Trophoblast cell (in vitro differentiated cells and primary cell): ENCODE results near the gene SLCO2A1.
A peak's percentile ranks its signal among the peaks of the same experiment; 100 is the strongest.

Experiments
- DNase-seq, 2 donors: peaks; one replicate each; pipeline ENCODE4 v3.0.0-alpha.2; 2016
- H2AFZ ChIP-seq: 2 replicates; pipeline ENCODE4 v1.6.1; 2013; ENCODE audit warnings: low read length, moderate library complexity, mild to moderate bottlenecking; ENCODE audit not compliant: insufficient read depth, poor library complexity
- H2AK5ac ChIP-seq: 2 replicates; pipeline ENCODE4 v1.6.1; 2013; ENCODE audit warnings: mild to moderate bottlenecking, low read length
- H2BK120ac ChIP-seq: 2 replicates; pipeline ENCODE4 v1.6.1; 2013; ENCODE audit warnings: low read length, mild to moderate bottlenecking, moderate library complexity; ENCODE audit not compliant: insufficient read depth, poor library complexity
- H2BK12ac ChIP-seq: 2 replicates; pipeline ENCODE4 v1.6.1; 2013; ENCODE audit warnings: mild to moderate bottlenecking, low read length, moderate library complexity
- H2BK5ac ChIP-seq: 2 replicates; pipeline ENCODE4 v1.6.1; 2013; ENCODE audit warnings: low read length, low read depth, moderate library complexity, mild to moderate bottlenecking; ENCODE audit not compliant: poor library complexity
- H3K14ac ChIP-seq: 2 replicates; pipeline ENCODE4 v1.6.1; 2013; ENCODE audit warnings: mild to moderate bottlenecking, low read length
- H3K18ac ChIP-seq: 2 replicates; pipeline ENCODE4 v1.6.1; 2013; ENCODE audit warnings: mild to moderate bottlenecking, low read length
- H3K23ac ChIP-seq: 2 replicates; pipeline ENCODE4 v1.6.1; 2013; ENCODE audit warnings: low read length
- H3K27ac ChIP-seq: 2 replicates; pipeline ENCODE4 v1.5.1; 2013; ENCODE audit warnings: low read depth, mild to moderate bottlenecking, inconsistent platforms, low read length, moderate library complexity
- H3K27me3 ChIP-seq: 2 replicates; pipeline ENCODE4 v1.6.1; 2013; ENCODE audit warnings: inconsistent platforms, mild to moderate bottlenecking, low read length, moderate library complexity; ENCODE audit not compliant: insufficient read depth
- H3K36me3 ChIP-seq, 2 experiments: 1 replicate in 1 of 2; 2 replicates in 1 of 2; pipeline ENCODE4 v1.6.1; 2013; ENCODE audit warnings: low read length in 2 of 2, mild to moderate bottlenecking in 2 of 2, moderate library complexity in 1 of 2; ENCODE audit not compliant: insufficient read depth in 2 of 2, control insufficient read depth in 1 of 2
- H3K4ac ChIP-seq: 2 replicates; pipeline ENCODE4 v1.6.1; 2013; ENCODE audit warnings: low read depth, mild to moderate bottlenecking, low read length, moderate library complexity
- H3K4me1 ChIP-seq, 2 experiments: 1 replicate in 1 of 2; 2 replicates in 1 of 2; pipeline ENCODE4 v1.6.1; 2013; ENCODE audit warnings: low read length in 2 of 2, mild to moderate bottlenecking in 2 of 2, moderate library complexity in 1 of 2; ENCODE audit not compliant: insufficient read depth in 2 of 2, control insufficient read depth in 1 of 2
- H3K4me2 ChIP-seq: 2 replicates; pipeline ENCODE4 v1.6.1; 2013; ENCODE audit warnings: inconsistent platforms, mild to moderate bottlenecking, low read length, moderate library complexity
- H3K4me3 ChIP-seq: 2 replicates; pipeline ENCODE4 v1.5.1; 2013; ENCODE audit warnings: mild to moderate bottlenecking, low read depth, low read length, inconsistent platforms
- H3K79me1 ChIP-seq: one replicate; pipeline ENCODE4 v1.6.1; 2013; ENCODE audit warnings: low read length
- H3K79me2 ChIP-seq: 2 replicates; pipeline ENCODE4 v1.6.1; 2013; ENCODE audit warnings: low read length, mild to moderate bottlenecking; ENCODE audit not compliant: control insufficient read depth, insufficient read depth, poor library complexity
- H3K9ac ChIP-seq: 2 replicates; pipeline ENCODE4 v1.6.1; 2013; ENCODE audit warnings: mild to moderate bottlenecking, low read length
- H3K9me3 ChIP-seq: 2 replicates; pipeline ENCODE4 v1.6.1; 2013; ENCODE audit warnings: low read depth, mild to moderate bottlenecking, control low read depth, inconsistent platforms, low read length; ENCODE audit not compliant: insufficient read depth
- H4K12ac ChIP-seq: 2 replicates; pipeline ENCODE4 v1.6.1; 2013; ENCODE audit warnings: low read depth, mild to moderate bottlenecking, low read length, moderate library complexity
- H4K8ac ChIP-seq: 2 replicates; pipeline ENCODE4 v1.6.1; 2013; ENCODE audit warnings: low read depth, mild to moderate bottlenecking, low read length, moderate library complexity
- H4K91ac ChIP-seq: one replicate; pipeline ENCODE4 v1.6.1; 2013; ENCODE audit warnings: low read depth, mild to moderate bottlenecking, low read length, moderate library complexity
- WGBS: extraction: QIAGEN DNeasy Blood & Tissue Kit; methylation state at CpG from one replicate; pipeline ENCODE4 v1.1.7; 2013; ENCODE audit warnings: missing lambda C conversion rate; ENCODE audit not compliant: insufficient read length, insufficient coverage; ENCODE audit errors: extremely low coverage; 5-methylcytosine and 5-hydroxymethylcytosine counted together

Gene SLCO2A1

GRCh38 chr3:134068429-134068828 is 38.7 kb upstream of the SLCO2A1 start:
- H2AK5ac ChIP-seq, result no peak overlapping the region
- no peak overlapping the region for H3K9ac ChIP-seq
- H3K14ac ChIP-seq, result no peak overlapping the region
- no peak for DNase-seq
- no peaks in the 10 kb centered on the region for H3K27me3 ChIP-seq
- WGBS, result no CpG with 5 or more reads among the region's 7 CpGs
- peak overlapping the region; percentile 3 for H2BK12ac ChIP-seq
- no peak overlapping the region for H3K4me2 ChIP-seq
- no peak overlapping the region for H3K27ac ChIP-seq
- H3K79me1 ChIP-seq, result peaks cover 10% of the 10 kb centered on the region
- no peak overlapping the region for H3K4me3 ChIP-seq
- no peaks in the 10 kb centered on the region for H3K36me3 ChIP-seq
- no peaks in the 10 kb centered on the region for H3K79me2 ChIP-seq
- no peak overlapping the region for H4K12ac ChIP-seq
- H2BK5ac ChIP-seq, result no peak overlapping the region
- no peak overlapping the region for H4K91ac ChIP-seq
- H3K9me3 ChIP-seq, result peaks cover 2% of the 10 kb centered on the region
- H2BK120ac ChIP-seq, result no peak overlapping the region
- H3K4ac ChIP-seq, result no peak overlapping the region
- no peak overlapping the region for H3K18ac ChIP-seq
- no peak overlapping the region for H4K8ac ChIP-seq
- H2AFZ ChIP-seq, result no peak overlapping the region
- H3K23ac ChIP-seq, result no peak overlapping the region
- H3K4me1 ChIP-seq, result peaks cover 23 to 31% of the 10 kb centered on the region in 2 experiments

GRCh38 chr3:134067531-134068161 is 37.9 kb upstream of the SLCO2A1 start:
- no peak overlapping the region for H3K4me3 ChIP-seq
- H3K27ac ChIP-seq, result no peak overlapping the region
- H2AFZ ChIP-seq, result no peak overlapping the region
- H3K9me3 ChIP-seq, result no peaks in the 10 kb centered on the region
- H3K18ac ChIP-seq, result no peak overlapping the region
- H3K23ac ChIP-seq, result no peak overlapping the region
- peaks cover 23 to 31% of the 10 kb centered on the region in 2 experiments for H3K4me1 ChIP-seq
- peak overlapping the region; percentile 39 for H2BK120ac ChIP-seq
- H2AK5ac ChIP-seq, result no peak overlapping the region
- H3K79me2 ChIP-seq, result no peaks in the 10 kb centered on the region
- no peak for DNase-seq
- no peak overlapping the region for H2BK12ac ChIP-seq
- H3K27me3 ChIP-seq, result no peaks in the 10 kb centered on the region
- WGBS, result no CpG with 5 or more reads among the region's 14 CpGs
- H4K12ac ChIP-seq, result no peak overlapping the region
- no peak overlapping the region for H3K4ac ChIP-seq
- peaks cover 10% of the 10 kb centered on the region for H3K79me1 ChIP-seq
- peak overlapping the region; percentile 42 for H4K91ac ChIP-seq
- no peak overlapping the region for H3K4me2 ChIP-seq
- no peaks in the 10 kb centered on the region for H3K36me3 ChIP-seq
- H3K14ac ChIP-seq, result no peak overlapping the region
- H4K8ac ChIP-seq, result no peak overlapping the region
- H3K9ac ChIP-seq, result no peak overlapping the region
- H2BK5ac ChIP-seq, result no peak overlapping the region

- Histone ChIP-seq H2BK120ac (peak overlapping the region; percentile 39), H3K4me1 (peaks cover 23 to 31% of the 10 kb centered on the region in 2 experiments), H3K4me2 (no peak overlapping the region), H4K12ac (no peak overlapping the region), H3K27ac (peak overlapping the region; percentile 18), H2BK12ac (peak overlapping the region; percentile 73), H3K14ac (peak overlapping the region; percentile 47), H3K4me3 (no peak overlapping the region), H4K91ac (peak overlapping the region; percentile 70), H4K8ac (peak overlapping the region; percentile 15), H3K18ac (peak overlapping the region; percentile 0), H3K9me3 (no peaks in the 10 kb centered on the region), H2BK5ac (peak overlapping the region; percentile 18), H3K27me3 (no peaks in the 10 kb centered on the region), H2AK5ac (peak overlapping the region; percentile 19), H3K9ac (no peak overlapping the region), H3K79me2 (no peaks in the 10 kb centered on the region), H3K23ac (no peak overlapping the region), H3K36me3 (no peaks in the 10 kb centered on the region), H2AFZ (peak overlapping the region; percentile 21), H3K79me1 (peaks cover 10% of the 10 kb centered on the region), H3K4ac (peak overlapping the region; percentile 21)
- peak in 1 of 2 donors; percentile 34 for DNase-seq
- no CpG with 5 or more reads among the region's 8 CpGs for WGBS
Measured at GRCh38 chr3:134066651-134067530, 37.2 kb upstream of the SLCO2A1 start.

GRCh38 chr3:134066158-134066541 is 36.4 kb upstream of the SLCO2A1 start:
- no peak overlapping the region for H3K9ac ChIP-seq
- H3K14ac ChIP-seq, result peak overlapping the region; percentile 0
- H2BK120ac ChIP-seq, result peak overlapping the region; percentile 1
- H3K36me3 ChIP-seq, result no peaks in the 10 kb centered on the region
- H3K4me1 ChIP-seq, result peaks cover 21 to 29% of the 10 kb centered on the region in 2 experiments
- no peak overlapping the region for H4K8ac ChIP-seq
- no peak overlapping the region for H3K4me3 ChIP-seq
- H3K27me3 ChIP-seq, result no peaks in the 10 kb centered on the region
- H3K79me1 ChIP-seq, result peaks cover 9% of the 10 kb centered on the region
- no peaks in the 10 kb centered on the region for H3K79me2 ChIP-seq
- H2BK12ac ChIP-seq, result peak overlapping the region; percentile 63
- H3K4ac ChIP-seq, result peak overlapping the region; percentile 21
- H2AK5ac ChIP-seq, result no peak overlapping the region
- H3K9me3 ChIP-seq, result no peaks in the 10 kb centered on the region
- peak overlapping the region; percentile 21 for H2AFZ ChIP-seq
- WGBS, result no CpG with 5 or more reads among the region's 7 CpGs
- peak overlapping the region; percentile 0 for H3K18ac ChIP-seq
- no peak overlapping the region for H2BK5ac ChIP-seq
- no peak overlapping the region for H4K12ac ChIP-seq
- no peak overlapping the region for H3K4me2 ChIP-seq
- H3K23ac ChIP-seq, result no peak overlapping the region
- no peak for DNase-seq
- H4K91ac ChIP-seq, result peak overlapping the region; percentile 70
- peak overlapping the region; percentile 3 for H3K27ac ChIP-seq
